HG02943 (cell line): Measurements from ENCODE around the gene KLF5.
"Not testable (repeated sequence)": the region's sequence is repeated elsewhere in the genome, so short reads cannot be mapped to it uniquely, and the experiment has no call there.

Source experiments
- ATAC-seq: cut with Tn5 transposase; IDR thresholded peaks from one replicate; pipeline ENCODE4 v1.9.1; 2021; ENCODE audit warnings: mild to moderate bottlenecking, low read depth, moderate library complexity; ENCODE audit not compliant: unreplicated experiment

The KLF5 gene

GRCh38 chr13:73081256-73081915 lies 22.6 kb downstream of the KLF5 start:
- no peak for ATAC-seq

DNA sequence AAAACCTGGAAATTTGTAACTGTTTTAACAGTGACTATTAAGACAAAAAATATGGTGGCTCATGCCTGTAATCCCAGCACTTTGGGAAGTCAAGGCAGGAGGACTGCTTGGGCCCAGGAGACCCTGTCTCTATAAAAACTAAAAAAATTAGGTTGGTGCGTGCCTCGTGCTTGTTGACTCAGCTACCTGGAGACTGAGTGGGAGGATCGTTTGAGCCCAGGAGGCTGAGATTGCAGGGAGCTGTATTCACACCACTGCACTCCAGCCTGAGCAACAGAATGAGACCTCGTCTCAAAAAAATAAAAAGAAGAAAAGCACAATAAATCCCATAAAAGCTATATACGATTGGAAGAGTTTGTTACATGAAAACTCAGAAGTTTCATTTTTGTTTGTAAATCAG lies 23.7 kb downstream of the KLF5 start:
- no peak for ATAC-seq

DNA sequence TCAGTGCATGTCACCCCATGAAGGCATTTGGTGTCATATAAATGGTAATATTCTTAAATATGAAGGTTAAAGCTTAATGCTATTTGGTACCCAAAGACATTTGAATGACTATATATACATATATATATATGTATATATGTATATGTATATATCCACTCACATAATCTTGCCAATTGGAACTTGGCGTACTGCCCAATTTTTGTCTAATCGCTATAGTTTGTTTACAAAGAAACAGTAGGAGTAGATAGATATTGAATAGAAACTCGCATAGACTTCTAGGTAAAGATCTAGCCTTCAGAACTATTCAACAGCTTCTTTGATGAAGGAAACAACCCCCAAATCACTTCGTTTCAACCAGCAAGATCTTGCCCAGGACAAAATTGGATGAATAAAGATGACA lies 24.1 kb downstream of the KLF5 start:
- no peak for ATAC-seq

- no peak for ATAC-seq
Measured at GRCh38 chr13:73088332-73088935, 29.6 kb downstream of the KLF5 start.

GRCh38 chr13:73089213-73089612 lies 30.4 kb downstream of the KLF5 start:
- ATAC-seq: no peak

DNA sequence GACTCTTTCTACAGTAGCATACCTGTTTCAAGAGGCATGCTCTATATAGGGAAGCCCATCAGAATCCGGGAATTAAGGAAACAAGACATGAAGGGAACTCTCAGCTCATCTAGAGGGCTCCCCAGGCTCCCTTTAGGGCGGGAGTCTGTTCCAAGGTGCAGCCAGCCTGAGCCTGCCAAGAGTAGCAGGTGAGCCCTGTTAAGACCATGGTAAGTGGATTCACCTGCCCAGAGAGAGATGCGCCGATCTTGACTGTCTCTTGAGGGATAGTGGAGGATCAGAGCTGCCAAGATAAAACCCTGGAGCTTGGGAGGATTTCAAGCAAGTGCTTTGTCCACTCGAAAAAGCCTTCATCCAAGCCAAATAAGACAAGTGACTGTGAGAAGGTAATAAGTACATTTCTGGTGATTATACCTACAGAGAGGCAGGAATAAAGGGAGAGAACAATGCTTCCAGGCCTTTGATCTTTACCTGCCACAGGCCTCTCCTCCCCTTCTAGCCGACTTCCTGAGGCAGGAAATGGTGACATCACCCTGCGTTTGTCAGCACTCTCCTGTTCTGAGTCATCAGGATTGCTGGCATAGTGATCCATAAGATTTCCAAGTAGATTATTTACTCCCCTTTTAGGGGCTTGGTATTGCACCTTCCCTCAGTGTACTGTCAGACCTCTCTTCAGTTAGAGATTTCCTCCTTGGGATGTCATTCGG lies 31.5 kb downstream of the KLF5 start:
- no peak for ATAC-seq

- ATAC-seq: no peak
Measured at GRCh38 chr13:73090823-73091187, 32.0 kb downstream of the KLF5 start.

GRCh38 chr13:73092829-73093228 lies 34.0 kb downstream of the KLF5 start:
- ATAC-seq: no peak

DNA sequence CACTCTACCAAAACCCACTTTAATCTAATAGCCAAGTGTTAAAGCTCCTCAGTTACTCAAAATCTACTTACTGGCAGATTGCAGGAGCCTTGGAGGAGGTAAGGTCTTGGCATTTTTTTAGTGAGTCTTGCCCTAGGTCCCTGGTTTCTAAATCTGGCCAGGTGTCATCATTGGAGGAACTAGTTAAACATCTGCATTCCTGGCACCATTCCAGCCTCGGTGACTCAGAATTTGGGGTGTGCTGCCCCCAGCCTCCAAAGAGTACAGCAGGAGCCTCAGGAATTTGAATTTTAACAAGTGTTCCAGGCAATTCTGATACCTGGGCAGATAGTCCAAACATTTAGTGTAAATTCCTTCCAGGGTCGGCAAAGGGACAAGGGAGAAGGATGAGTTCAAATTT lies 37.4 kb downstream of the KLF5 start:
- no peak for ATAC-seq

- no peak for ATAC-seq
Measured at GRCh38 chr13:73096638-73097037, 37.8 kb downstream of the KLF5 start.

DNA sequence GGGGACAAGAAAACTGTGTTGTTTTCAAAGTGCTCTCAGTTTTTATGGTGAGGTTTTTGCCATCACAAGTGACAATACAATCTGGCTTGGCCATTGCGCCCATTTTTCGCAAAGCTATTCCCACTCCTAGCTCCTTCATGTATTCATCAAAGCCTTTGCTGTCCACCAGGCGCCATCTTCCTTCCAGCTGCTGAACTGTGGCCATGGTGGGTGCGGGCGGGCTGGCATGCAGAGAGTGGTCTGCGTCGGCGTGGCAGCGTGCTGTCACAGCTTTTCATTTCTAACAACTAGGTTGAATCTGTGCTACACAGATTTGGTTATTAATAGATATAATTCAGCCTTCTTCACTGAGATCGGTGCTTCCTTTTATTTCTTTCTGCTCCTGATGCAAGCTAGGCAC lies 42.0 kb downstream of the KLF5 start:
- ATAC-seq: not testable (repeated sequence)

GRCh38 chr13:73101351-73102007 lies 42.7 kb downstream of the KLF5 start:
- no peak for ATAC-seq

GRCh38 chr13:73103238-73103637 lies 44.4 kb downstream of the KLF5 start:
- no peak for ATAC-seq

- ATAC-seq: no peak
Measured at GRCh38 chr13:73106513-73107178, 47.8 kb downstream of the KLF5 start.

DNA sequence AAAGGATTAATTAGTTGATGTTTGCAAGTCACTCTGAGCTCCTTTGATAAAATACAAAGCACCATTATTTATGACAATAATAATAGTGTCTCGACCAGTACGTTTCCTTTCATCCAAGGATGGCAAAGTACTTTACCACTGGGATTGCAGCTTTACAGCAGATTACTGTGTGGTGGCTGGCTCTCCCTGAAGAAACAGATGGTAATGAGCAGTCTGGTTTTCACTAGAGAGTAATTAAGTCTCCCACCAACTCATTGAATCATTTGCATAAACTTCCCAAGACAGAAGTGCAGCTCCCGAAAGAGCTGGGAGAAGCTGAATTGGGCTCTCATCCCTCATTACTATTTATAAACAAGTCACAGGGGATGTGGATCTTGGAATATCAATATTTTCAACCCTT lies 48.7 kb downstream of the KLF5 start:
- ATAC-seq: no peak

- ATAC-seq: no peak
Measured at GRCh38 chr13:73107970-73108369, 49.2 kb downstream of the KLF5 start.

GRCh38 chr13:73109288-73109899 lies 50.6 kb downstream of the KLF5 start:
- no peak for ATAC-seq

- ATAC-seq: no peak
Measured at GRCh38 chr13:73109969-73110368, 51.2 kb downstream of the KLF5 start.

DNA sequence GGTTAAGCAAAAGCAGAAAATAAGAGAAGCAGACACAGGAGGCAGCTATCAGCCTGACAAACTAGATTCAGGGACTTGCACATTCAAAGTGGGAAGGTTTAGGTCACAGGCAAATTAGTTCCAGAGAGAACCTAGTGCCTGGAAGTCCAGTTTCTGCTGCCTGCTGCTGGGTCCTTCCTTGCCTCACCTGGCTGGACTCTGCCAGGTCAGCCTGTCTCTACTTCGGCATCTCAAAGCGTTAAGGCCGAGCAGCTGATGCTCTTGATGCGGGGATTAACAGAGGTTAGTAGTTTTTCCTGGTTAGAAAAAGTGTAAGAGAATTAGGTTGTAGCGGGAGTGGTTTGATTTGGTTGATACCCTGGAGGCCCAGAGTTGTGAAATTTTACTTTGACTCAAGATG lies 52.0 kb downstream of the KLF5 start:
- ATAC-seq: no peak

GRCh38 chr13:73111331-73111730 lies 52.5 kb downstream of the KLF5 start:
- ATAC-seq: no peak

GRCh38 chr13:73119612-73120011 lies 60.8 kb downstream of the KLF5 start:
- ATAC-seq: no peak
